OCI-LY1 (cell line): ENCODE data around the gene OR13F1.

Source experiments
- H2AFZ ChIP-seq: fragments of 200-600 bp; sonication (generic), shearing (Covaris generic); 2 replicates; pipeline ENCODE4 v1.6.0; 2014; ENCODE audit warnings: antibody characterized with exemption, mild to moderate bottlenecking, low read length
- H3F3A ChIP-seq: fragments of 200-600 bp; sonication (generic), shearing (Covaris generic); 2 replicates; pipeline ENCODE4 v1.6.0; 2014; ENCODE audit warnings: mild to moderate bottlenecking, antibody characterized with exemption, low read length, moderate library complexity; ENCODE audit not compliant: insufficient read depth
- H3K27ac ChIP-seq: fragments of 200-600 bp; sonication (generic); 2 replicates; pipeline ENCODE4 v1.5.1; 2014; ENCODE audit warnings: low read length, mixed run types, mild to moderate bottlenecking, low read depth; ENCODE audit not compliant: poor library complexity, severe bottlenecking
- H3K27me3 ChIP-seq: fragments of 200-600 bp; sonication (generic); 2 replicates; pipeline ENCODE4 v1.6.0; 2014; ENCODE audit warnings: antibody characterized with exemption, mild to moderate bottlenecking, low read length, moderate library complexity; ENCODE audit not compliant: insufficient read depth
- H3K36me3 ChIP-seq: fragments of 200-600 bp; sonication (generic); 2 replicates; pipeline ENCODE4 v1.6.1; 2014; ENCODE audit warnings: mild to moderate bottlenecking, antibody characterized with exemption, low read length, moderate library complexity, mixed read lengths; ENCODE audit not compliant: insufficient read depth
- H3K4me1 ChIP-seq: fragments of 200-600 bp; sonication (generic); 2 replicates; pipeline ENCODE4 v1.5.1; 2014; ENCODE audit warnings: mild to moderate bottlenecking, low read length, moderate library complexity; ENCODE audit not compliant: insufficient read depth, severe bottlenecking
- H3K4me2 ChIP-seq: fragments of 200-600 bp; sonication (generic), shearing (Covaris generic); 2 replicates; pipeline ENCODE4 v1.6.1; 2014; ENCODE audit warnings: low read length
- H3K4me3 ChIP-seq: fragments of 200-600 bp; sonication (generic); 2 replicates; pipeline ENCODE4 v1.5.1; 2014; ENCODE audit warnings: low read length, low read depth, mild to moderate bottlenecking, mixed read lengths; ENCODE audit not compliant: poor library complexity, severe bottlenecking
- H3K79me2 ChIP-seq: fragments of 200-600 bp; shearing (Covaris generic); 2 replicates; pipeline ENCODE4 v1.6.1; 2016; ENCODE audit warnings: mixed run types, low read length, mixed read lengths; ENCODE audit not compliant: insufficient read depth
- H3K9ac ChIP-seq: fragments of 200-600 bp; sonication (generic), shearing (Covaris generic); 2 replicates; pipeline ENCODE4 v1.6.1; 2014; ENCODE audit warnings: mild to moderate bottlenecking, low read length, mixed read lengths
- H3K9me2 ChIP-seq: fragments of 200-600 bp; sonication (generic), shearing (Covaris generic); 2 replicates; pipeline ENCODE4 v1.6.1; 2014; ENCODE audit warnings: low read depth, mild to moderate bottlenecking, low read length, mixed read lengths
- H3K9me3 ChIP-seq: fragments of 200-600 bp; shearing (Covaris generic); 2 replicates; pipeline ENCODE4 v1.6.1; 2014; ENCODE audit warnings: low read length, mixed read lengths
- H4K20me1 ChIP-seq: fragments of 200-600 bp; sonication (generic), shearing (Covaris generic); 2 replicates; pipeline ENCODE4 v1.6.0; 2016; ENCODE audit warnings: mild to moderate bottlenecking, low read length; ENCODE audit not compliant: insufficient read depth
- CTCF ChIP-seq: fragments of 200-600 bp; sonication (generic), shearing (Covaris generic); IDR thresholded peaks from 2 replicates; pipeline ENCODE4 v1.5.1; 2017; ENCODE audit warnings: mild to moderate bottlenecking, antibody characterized with exemption, low read length, moderate library complexity, mixed read lengths
- EZH2 ChIP-seq: fragments of 200-600 bp; sonication (generic), shearing (Covaris generic); IDR thresholded peaks from 2 replicates; pipeline ENCODE4 v1.8.0; 2017; ENCODE audit warnings: borderline replicate concordance, mixed run types, mild to moderate bottlenecking, antibody characterized with exemption, low read length, moderate library complexity, mixed read lengths

OR13F1 gene

DNA sequence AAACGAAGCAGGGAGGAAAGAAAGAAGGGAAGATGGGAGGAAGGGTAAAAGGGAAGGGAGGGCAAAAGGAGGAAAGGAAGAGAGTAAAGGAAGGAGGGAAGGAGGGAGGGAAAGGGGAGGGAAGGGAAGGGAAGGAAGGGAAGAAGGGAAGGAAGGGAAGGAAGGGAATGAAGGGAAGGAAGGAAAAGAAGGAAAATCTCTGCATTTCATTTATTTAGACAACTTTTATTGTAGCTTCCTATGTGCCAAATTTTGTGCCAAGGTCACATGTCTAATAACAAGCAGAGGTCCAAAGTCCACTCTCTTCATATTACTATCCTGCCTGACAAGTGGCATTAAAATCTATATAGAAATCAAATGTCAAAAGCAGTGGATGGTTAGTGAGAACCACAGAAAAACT is 35.2 kb downstream of the OR13F1 start:
- no peak overlapping the region for H3K4me3 ChIP-seq
- no peak overlapping the region for H3K27ac ChIP-seq
- no peaks in the 10 kb centered on the region for H3K27me3 ChIP-seq
- H3K4me1 ChIP-seq: no peaks in the 10 kb centered on the region
- no peak overlapping the region for H2AFZ ChIP-seq
- H3K9ac ChIP-seq: no peak overlapping the region
- H3K4me2 ChIP-seq: no peak overlapping the region
- no peaks in the 10 kb centered on the region for H4K20me1 ChIP-seq
- no peaks in the 10 kb centered on the region for H3K9me2 ChIP-seq
- H3K36me3 ChIP-seq: no peaks in the 10 kb centered on the region
- H3K9me3 ChIP-seq: no peaks in the 10 kb centered on the region
- no peaks in the 10 kb centered on the region for H3K79me2 ChIP-seq
- TF ChIP-seq EZH2 (no peak), CTCF (no peak)
- no peaks in the 10 kb centered on the region for H3F3A ChIP-seq

GRCh38 chr9:104544644-104545043 is 40.6 kb downstream of the OR13F1 start:
- H2AFZ ChIP-seq: no peak overlapping the region
- H3K4me2 ChIP-seq: no peak overlapping the region
- H3K79me2 ChIP-seq: no peaks in the 10 kb centered on the region
- no peaks in the 10 kb centered on the region for H3K27me3 ChIP-seq
- H3K4me1 ChIP-seq: no peaks in the 10 kb centered on the region
- no peaks in the 10 kb centered on the region for H4K20me1 ChIP-seq
- H3K9ac ChIP-seq: no peak overlapping the region
- no peaks in the 10 kb centered on the region for H3K9me2 ChIP-seq
- H3F3A ChIP-seq: no peaks in the 10 kb centered on the region
- H3K4me3 ChIP-seq: no peak overlapping the region
- no peak for TF ChIP-seq EZH2
- TF ChIP-seq CTCF: no peak
- H3K36me3 ChIP-seq: no peaks in the 10 kb centered on the region
- no peaks in the 10 kb centered on the region for H3K9me3 ChIP-seq
- no peak overlapping the region for H3K27ac ChIP-seq

DNA sequence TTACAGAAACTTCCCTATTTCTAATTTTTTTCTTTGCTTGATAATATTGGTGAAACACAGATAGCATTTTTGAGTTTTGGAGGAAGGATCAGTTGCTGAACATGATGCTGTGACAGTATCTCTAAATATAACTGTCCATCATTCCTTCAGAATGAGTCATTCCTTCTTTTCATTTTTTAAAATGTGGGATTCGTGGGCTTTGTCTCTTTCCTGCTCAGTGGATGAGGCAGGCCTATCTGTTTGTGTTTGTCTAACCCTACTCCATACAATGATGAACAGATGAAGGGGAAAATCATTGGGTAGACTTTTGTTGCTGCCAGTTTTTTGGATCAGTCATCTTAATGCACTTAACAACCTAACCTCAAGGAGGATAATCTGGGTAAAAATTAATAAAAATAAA is 49.2 kb downstream of the OR13F1 start:
- Histone ChIP-seq H3K27ac (no peak overlapping the region), H3K9me3 (no peaks in the 10 kb centered on the region), H3K36me3 (no peaks in the 10 kb centered on the region), H4K20me1 (no peaks in the 10 kb centered on the region), H2AFZ (no peak overlapping the region), H3K4me2 (no peak overlapping the region), H3F3A (no peaks in the 10 kb centered on the region), H3K79me2 (no peaks in the 10 kb centered on the region), H3K4me3 (no peak overlapping the region), H3K9ac (no peak overlapping the region), H3K27me3 (no peaks in the 10 kb centered on the region), H3K9me2 (no peaks in the 10 kb centered on the region), H3K4me1 (no peaks in the 10 kb centered on the region)
- TF ChIP-seq EZH2 (no peak), CTCF (no peak)
